ENCODE measurements around the gene CCDC148. TPM values are rescaled to one million over a fixed set of nuclear protein-coding genes. Genes with fewer than 3 reads are reported as not detected.

Gene CCDC148
- total RNA-seq, 1 donor from 2014 or later = 2.4 TPM

- Histone ChIP-seq H3K79me2 (ENCODE audit: insufficient read depth, low read length) (no peaks in the 10 kb centered on the region), H3K27ac (ENCODE audit: low read depth, low read length) (no peak overlapping the region), H3K9me3 (ENCODE audit: insufficient read depth, low read depth, low read length) (no peaks in the 10 kb centered on the region), H3K36me3 (ENCODE audit: insufficient read depth, low read length) (no peaks in the 10 kb centered on the region), H3K4me2 (ENCODE audit: low read length) (no peak overlapping the region), H3K4me3 (ENCODE audit: insufficient read depth, low read depth, low read length) (no peak overlapping the region), H3K27me3 (ENCODE audit: insufficient read depth, low read length) (no peaks in the 10 kb centered on the region), H4K20me1 (ENCODE audit: insufficient read depth, low read length) (no peaks in the 10 kb centered on the region), H3K9ac (ENCODE audit: low read length) (no peak overlapping the region), H2AFZ (ENCODE audit: low read depth, low read length) (no peak overlapping the region), H3K4me1 (ENCODE audit: insufficient read depth, low read length) (no peaks in the 10 kb centered on the region)
- Mint-ChIP-seq H3K27ac (ENCODE audit: unreplicated experiment) (no peak overlapping the region), H3K27me3 (ENCODE audit: low read depth, unreplicated experiment) (peaks cover 2% of the 10 kb centered on the region), H3K9me3 (ENCODE audit: unreplicated experiment) (no peaks in the 10 kb centered on the region), H3K4me3 (ENCODE audit: unreplicated experiment) (no peak overlapping the region), H3K36me3 (ENCODE audit: low read depth, unreplicated experiment) (no peaks in the 10 kb centered on the region), H3K4me1 (ENCODE audit: low read depth, unreplicated experiment) (no peaks in the 10 kb centered on the region)
- DNase-seq (ENCODE audit: low read depth) = no peak
- no peak for TF ChIP-seq EZH2 (IDR thresholded peaks at IDR 0.05; ENCODE audit: insufficient read depth, low read length)
- TF ChIP-seq CTCF (IDR thresholded peaks at IDR 0.05; ENCODE audit: insufficient read depth, low read depth, low read length) = no peak
- FAIRE-seq = no peak
Observed at GRCh38 chr2:158130832-158131473, 325.6 kb downstream of the CCDC148 start.

GRCh38 chr2:158129037-158129436 lies 327.5 kb downstream of the CCDC148 start:
- FAIRE-seq (no peak), DNase-seq (ENCODE audit: low read depth) (no peak)
- no peaks in the 10 kb centered on the region for H3K9me3 Mint-ChIP-seq (ENCODE audit: unreplicated experiment)
- Histone ChIP-seq H3K4me2 (ENCODE audit: low read length) (no peak overlapping the region), H3K4me3 (ENCODE audit: insufficient read depth, low read depth, low read length) (no peak overlapping the region), H3K36me3 (ENCODE audit: insufficient read depth, low read length) (no peaks in the 10 kb centered on the region), H4K20me1 (ENCODE audit: insufficient read depth, low read length) (no peaks in the 10 kb centered on the region), H2AFZ (ENCODE audit: low read depth, low read length) (no peak overlapping the region), H3K79me2 (ENCODE audit: insufficient read depth, low read length) (no peaks in the 10 kb centered on the region), H3K4me1 (ENCODE audit: insufficient read depth, low read length) (no peaks in the 10 kb centered on the region), H3K27me3 (ENCODE audit: insufficient read depth, low read length) (no peaks in the 10 kb centered on the region), H3K27ac (ENCODE audit: low read depth, low read length) (no peak overlapping the region), H3K9me3 (ENCODE audit: insufficient read depth, low read depth, low read length) (no peaks in the 10 kb centered on the region), H3K9ac (ENCODE audit: low read length) (no peak overlapping the region)
- peaks cover under 1% of the 10 kb centered on the region for H3K27me3 Mint-ChIP-seq (ENCODE audit: low read depth, unreplicated experiment)
- H3K36me3 Mint-ChIP-seq (ENCODE audit: low read depth, unreplicated experiment) = no peaks in the 10 kb centered on the region
- no peak overlapping the region for H3K4me3 Mint-ChIP-seq (ENCODE audit: unreplicated experiment)
- H3K4me1 Mint-ChIP-seq (ENCODE audit: low read depth, unreplicated experiment) = no peaks in the 10 kb centered on the region
- H3K27ac Mint-ChIP-seq (ENCODE audit: unreplicated experiment) = no peak overlapping the region
- TF ChIP-seq EZH2 (IDR thresholded peaks at IDR 0.05; ENCODE audit: insufficient read depth, low read length) = no peak
- TF ChIP-seq CTCF (IDR thresholded peaks at IDR 0.05; ENCODE audit: insufficient read depth, low read depth, low read length) = no peak

- no peaks in the 10 kb centered on the region for H3K36me3 Mint-ChIP-seq (ENCODE audit: low read depth, unreplicated experiment)
- H3K9me3 Mint-ChIP-seq (ENCODE audit: unreplicated experiment) = no peaks in the 10 kb centered on the region
- Histone ChIP-seq H3K9me3 (ENCODE audit: insufficient read depth, low read depth, low read length) (no peaks in the 10 kb centered on the region), H3K9ac (ENCODE audit: low read length) (no peak overlapping the region), H3K4me2 (ENCODE audit: low read length) (no peak overlapping the region), H2AFZ (ENCODE audit: low read depth, low read length) (no peak overlapping the region), H4K20me1 (ENCODE audit: insufficient read depth, low read length) (no peaks in the 10 kb centered on the region), H3K27ac (ENCODE audit: low read depth, low read length) (no peak overlapping the region), H3K4me1 (ENCODE audit: insufficient read depth, low read length) (no peaks in the 10 kb centered on the region), H3K36me3 (ENCODE audit: insufficient read depth, low read length) (no peaks in the 10 kb centered on the region), H3K79me2 (ENCODE audit: insufficient read depth, low read length) (no peaks in the 10 kb centered on the region), H3K4me3 (ENCODE audit: insufficient read depth, low read depth, low read length) (no peak overlapping the region), H3K27me3 (ENCODE audit: insufficient read depth, low read length) (no peaks in the 10 kb centered on the region)
- H3K4me3 Mint-ChIP-seq (ENCODE audit: unreplicated experiment) = no peak overlapping the region
- FAIRE-seq = no peak
- no peaks in the 10 kb centered on the region for H3K4me1 Mint-ChIP-seq (ENCODE audit: low read depth, unreplicated experiment)
- H3K27ac Mint-ChIP-seq (ENCODE audit: unreplicated experiment) = no peak overlapping the region
- no peak for DNase-seq (ENCODE audit: low read depth)
- no peak for TF ChIP-seq EZH2 (IDR thresholded peaks at IDR 0.05; ENCODE audit: insufficient read depth, low read length)
- TF ChIP-seq CTCF (IDR thresholded peaks at IDR 0.05; ENCODE audit: insufficient read depth, low read depth, low read length) = no peak
- peaks cover 2% of the 10 kb centered on the region for H3K27me3 Mint-ChIP-seq (ENCODE audit: low read depth, unreplicated experiment)
Observed at GRCh38 chr2:158128168-158128973, 328.2 kb downstream of the CCDC148 start.
